Epithelial cell of esophagus (primary cell): ENCODE measurements around the gene FTSJ3.

ENCODE experiments used
- DNase-seq: peaks from one replicate; pipeline ENCODE4 v3.0.0; 2010; ENCODE audit warnings: low read depth
- H3K4me3 ChIP-seq: 2 replicates; pipeline ENCODE4 v1.5.1; 2011; ENCODE audit warnings: mild to moderate bottlenecking, low read length, control low read depth
- TF ChIP-seq, protein P1 (sequence below): IDR thresholded peaks from 2 replicates; pipeline ENCODE4 v1.5.1; 2011; ENCODE audit warnings: low read depth, mild to moderate bottlenecking, low read length, control low read depth, inconsistent platforms; ENCODE audit not compliant: insufficient read depth; ENCODE audit errors: missing control alignments

Gene FTSJ3

DNA sequence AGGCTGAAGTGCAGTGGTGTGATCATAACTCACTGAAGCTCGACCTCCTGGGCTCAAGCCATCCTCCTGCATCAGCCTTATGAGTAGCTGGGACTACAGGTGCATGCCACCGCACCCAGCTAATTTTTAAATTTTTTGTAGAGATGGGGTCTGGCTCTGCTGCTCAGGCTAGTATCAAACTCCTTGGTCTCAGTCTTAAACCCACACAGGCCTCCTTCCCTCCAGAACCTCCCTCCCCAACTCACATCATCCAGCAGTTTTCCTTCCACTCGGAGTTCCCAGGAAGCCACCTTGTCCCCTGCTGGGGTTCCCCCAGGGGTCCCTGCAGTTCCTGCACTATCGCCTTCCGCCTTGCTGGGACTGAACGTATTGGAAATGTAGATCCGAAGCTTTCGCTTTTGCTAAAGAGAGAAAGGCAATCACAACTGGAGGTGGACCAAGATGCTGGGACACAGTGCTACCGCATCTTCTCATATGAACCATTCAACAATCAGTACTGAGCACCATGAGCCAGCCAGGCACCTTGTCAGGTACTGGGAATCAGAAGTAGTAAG lies 7.8 kb upstream of the FTSJ3 start:
- no peak overlapping the region for H3K4me3 ChIP-seq
- DNase-seq = no peak
- TF ChIP-seq, protein P1, sequence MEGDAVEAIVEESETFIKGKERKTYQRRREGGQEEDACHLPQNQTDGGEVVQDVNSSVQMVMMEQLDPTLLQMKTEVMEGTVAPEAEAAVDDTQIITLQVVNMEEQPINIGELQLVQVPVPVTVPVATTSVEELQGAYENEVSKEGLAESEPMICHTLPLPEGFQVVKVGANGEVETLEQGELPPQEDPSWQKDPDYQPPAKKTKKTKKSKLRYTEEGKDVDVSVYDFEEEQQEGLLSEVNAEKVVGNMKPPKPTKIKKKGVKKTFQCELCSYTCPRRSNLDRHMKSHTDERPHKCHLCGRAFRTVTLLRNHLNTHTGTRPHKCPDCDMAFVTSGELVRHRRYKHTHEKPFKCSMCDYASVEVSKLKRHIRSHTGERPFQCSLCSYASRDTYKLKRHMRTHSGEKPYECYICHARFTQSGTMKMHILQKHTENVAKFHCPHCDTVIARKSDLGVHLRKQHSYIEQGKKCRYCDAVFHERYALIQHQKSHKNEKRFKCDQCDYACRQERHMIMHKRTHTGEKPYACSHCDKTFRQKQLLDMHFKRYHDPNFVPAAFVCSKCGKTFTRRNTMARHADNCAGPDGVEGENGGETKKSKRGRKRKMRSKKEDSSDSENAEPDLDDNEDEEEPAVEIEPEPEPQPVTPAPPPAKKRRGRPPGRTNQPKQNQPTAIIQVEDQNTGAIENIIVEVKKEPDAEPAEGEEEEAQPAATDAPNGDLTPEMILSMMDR = no peak

DNA sequence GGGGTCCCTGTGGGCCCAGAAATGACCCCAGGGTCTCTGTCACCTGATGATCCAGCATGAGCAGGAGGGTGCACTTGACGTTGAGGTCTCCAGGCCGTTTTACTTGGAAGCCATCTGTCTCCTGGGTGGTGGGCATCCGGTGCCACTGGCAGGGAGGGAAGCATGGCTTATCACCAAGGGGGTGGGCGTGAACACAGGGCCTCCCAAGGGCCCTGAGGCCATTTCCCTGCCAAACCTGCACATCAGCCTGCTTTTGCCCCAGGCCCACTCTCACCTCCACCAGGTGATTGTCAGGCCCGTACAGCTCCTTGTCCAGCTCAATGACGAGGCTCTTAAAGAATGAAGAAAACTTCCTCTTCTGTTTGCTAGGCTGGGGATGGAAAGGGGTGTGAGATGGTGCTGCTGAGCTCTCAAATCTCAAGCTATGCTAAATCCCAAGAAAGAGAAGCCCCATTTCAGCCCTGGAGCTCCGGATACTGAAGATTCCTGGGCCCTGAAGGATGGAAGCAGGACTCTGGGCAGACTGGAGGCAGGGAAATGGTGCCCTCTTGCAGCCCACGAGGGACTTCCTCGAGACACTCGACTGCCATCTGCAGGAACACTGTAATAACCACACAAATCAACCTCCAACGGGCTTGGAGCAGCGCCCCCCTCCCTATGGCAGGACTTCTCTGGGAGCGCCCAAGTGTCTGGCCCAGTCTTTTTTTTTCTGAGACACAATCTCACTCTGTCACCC lies 7.1 kb upstream of the FTSJ3 start:
- H3K4me3 ChIP-seq = no peak overlapping the region
- TF ChIP-seq, protein P1 = peak; percentile 70

DNA sequence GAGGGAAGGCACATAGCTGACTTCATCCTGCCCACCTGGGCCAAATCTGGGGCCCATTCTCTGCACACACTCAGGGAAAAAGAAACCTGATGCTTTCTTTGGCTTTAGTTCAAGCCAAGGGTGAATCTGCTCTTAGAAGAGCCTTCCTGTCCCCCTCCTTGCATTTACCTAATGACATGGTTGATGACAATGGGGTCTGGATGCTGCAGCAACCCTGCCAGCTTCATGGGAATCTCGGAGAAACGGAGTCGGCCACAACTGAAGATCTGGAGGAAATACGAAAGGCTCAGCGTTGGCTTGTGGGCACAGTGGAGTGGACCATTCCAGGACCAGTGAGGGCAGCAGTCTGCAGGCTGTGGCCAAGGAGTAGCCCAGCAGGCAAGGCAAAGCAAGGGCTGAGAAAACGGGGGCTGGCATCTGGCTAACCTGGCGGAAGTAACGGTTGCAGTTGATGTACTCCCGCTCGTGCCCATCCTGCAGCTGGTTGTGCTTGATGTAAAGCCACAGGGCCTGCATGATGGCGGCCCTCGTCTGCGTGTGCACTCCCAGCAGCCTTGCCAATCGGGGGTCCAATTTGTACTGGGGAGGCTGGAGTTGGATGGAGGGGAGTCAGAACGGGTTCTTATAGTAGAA lies 6.4 kb upstream of the FTSJ3 start:
- TF ChIP-seq, protein P1 = no peak
- no peak overlapping the region for H3K4me3 ChIP-seq
- DNase-seq = no peak

More for the DNA sequence above, 7.1 kb upstream of the FTSJ3 start:
- DNase-seq = peak; percentile 83

DNA sequence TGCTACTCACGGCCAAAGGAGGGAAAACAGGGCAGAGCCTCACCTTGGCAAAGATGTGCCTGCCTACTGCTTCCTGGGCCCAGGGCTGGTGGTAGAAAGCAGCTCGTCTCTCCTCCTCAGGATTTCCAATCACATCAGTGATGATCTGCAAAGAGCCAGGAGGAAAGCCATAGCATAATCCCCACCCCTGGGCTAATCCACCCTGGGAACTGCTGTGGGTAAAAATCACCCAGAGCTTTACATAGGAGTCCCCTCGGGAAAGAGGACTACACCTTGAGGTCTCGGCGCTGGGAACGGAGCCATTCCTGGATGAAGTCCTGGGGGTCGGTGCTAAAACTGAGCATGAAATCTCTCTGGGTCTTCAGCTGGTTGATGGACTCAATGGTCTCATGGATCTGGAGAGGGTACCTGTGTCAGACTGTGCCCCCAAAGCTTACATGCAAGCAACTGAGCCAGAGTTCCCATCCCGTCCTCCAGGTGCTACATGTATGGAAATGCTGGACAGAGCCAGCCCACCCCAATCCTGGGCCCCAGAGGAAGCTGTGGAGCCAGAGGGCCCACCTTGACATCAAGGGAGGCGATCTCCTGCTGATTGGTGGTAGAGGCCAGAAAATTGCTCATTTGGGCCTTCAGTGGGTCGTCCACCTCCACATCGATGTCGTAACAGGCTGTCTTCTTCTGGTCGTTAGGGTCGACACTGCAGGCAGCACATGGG lies 5.7 kb upstream of the FTSJ3 start:
- H3K4me3 ChIP-seq = no peak overlapping the region
- TF ChIP-seq, protein P1 = no peak
- no peak for DNase-seq

DNA sequence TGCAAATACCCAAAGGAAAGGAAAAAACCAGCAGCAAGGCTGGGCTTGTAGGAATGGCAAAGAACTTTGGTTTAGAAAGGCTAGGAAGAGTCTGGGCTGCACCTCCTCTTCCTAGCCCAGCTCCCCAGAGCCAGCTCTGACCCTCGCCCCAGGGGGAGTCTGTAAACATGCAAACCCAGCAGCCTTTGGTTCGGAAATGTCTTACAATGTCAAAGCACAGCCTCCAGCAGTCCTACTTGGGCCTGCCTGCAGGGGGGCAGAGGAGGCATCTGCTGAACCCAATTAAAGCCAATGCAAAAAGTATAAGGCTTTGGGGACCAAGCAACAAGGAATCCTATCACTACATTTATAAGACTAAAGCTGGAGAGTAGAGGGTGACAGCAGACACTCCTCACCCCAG lies 5.0 kb upstream of the FTSJ3 start:
- no peak for DNase-seq
- TF ChIP-seq, protein P1 = no peak
- no peak overlapping the region for H3K4me3 ChIP-seq

DNA sequence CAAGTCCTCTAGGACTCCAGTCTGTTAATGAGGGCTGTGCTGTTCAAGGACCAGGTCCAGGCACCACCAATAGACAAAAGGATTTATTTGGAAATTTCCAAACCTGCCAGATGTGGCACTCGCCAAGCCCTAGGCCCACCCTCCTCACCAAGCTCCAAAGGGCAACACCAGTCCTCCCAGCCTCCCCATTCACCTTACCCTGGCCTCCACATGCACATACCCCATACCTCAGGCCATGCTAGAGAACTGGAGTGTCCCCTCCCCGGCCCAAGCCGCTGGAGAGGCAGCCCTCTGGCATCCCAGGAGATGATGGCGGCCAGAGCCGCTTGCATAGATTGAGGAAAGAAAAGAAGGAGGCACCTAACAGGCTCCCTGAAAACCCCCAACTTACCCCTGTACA lies 4.6 kb upstream of the FTSJ3 start:
- no peak for DNase-seq
- TF ChIP-seq, protein P1 = no peak
- H3K4me3 ChIP-seq = no peak overlapping the region
